Measurements from ENCODE around the gene HMGB4.

Gene HMGB4

DNA sequence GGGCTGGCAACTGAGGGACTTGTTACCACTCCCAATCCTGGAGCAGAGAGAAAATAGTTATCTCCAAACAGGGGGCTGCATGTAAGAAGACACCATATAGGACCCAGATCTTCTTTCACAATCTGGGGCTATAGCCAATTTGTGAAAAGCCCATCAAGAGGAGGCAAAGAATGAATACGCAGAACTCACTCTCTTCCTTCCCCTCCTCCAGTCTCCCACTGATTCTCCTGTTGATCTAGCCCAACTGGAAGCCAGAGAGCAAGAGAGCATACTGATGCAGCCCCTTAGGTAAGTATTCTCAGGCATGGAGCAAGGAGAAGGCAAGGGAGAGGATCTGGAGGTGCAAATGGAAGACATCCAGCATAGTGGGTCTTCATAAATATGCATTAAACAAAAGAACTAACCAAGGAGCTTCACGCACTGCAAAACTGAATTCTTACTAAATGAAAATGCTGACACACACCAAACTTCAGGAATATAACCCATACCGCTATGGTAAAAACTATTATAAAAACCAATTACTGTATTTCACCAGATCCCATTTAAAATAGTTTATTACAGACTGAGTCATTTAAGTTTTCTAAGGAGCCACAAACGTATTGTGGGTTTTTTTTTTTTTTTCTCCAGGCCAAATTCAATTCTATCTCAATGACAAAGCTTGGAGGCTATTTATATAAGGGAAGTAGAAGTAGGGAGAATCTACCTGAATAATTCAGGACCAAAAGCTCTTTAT is 15.5 kb upstream of the HMGB4 start:
- TF ChIP-seq NFRKB (IDR thresholded peaks at IDR 0.05), result no peak
- TF ChIP-seq ELF4 (IDR thresholded peaks at IDR 0.05), result no peak
- TF ChIP-seq LEF1 (IDR thresholded peaks at IDR 0.05; ENCODE audit: borderline replicate concordance), result no peak
- TF ChIP-seq, protein P1, sequence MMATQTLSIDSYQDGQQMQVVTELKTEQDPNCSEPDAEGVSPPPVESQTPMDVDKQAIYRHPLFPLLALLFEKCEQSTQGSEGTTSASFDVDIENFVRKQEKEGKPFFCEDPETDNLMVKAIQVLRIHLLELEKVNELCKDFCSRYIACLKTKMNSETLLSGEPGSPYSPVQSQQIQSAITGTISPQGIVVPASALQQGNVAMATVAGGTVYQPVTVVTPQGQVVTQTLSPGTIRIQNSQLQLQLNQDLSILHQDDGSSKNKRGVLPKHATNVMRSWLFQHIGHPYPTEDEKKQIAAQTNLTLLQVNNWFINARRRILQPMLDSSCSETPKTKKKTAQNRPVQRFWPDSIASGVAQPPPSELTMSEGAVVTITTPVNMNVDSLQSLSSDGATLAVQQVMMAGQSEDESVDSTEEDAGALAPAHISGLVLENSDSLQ (IDR thresholded peaks at IDR 0.05), result no peak
- ChIA-PET CTCF (no interaction called here), POLR2A (no interaction called here)
- DNase-seq (ENCODE audit: extremely low spot score), result no peak

DNA sequence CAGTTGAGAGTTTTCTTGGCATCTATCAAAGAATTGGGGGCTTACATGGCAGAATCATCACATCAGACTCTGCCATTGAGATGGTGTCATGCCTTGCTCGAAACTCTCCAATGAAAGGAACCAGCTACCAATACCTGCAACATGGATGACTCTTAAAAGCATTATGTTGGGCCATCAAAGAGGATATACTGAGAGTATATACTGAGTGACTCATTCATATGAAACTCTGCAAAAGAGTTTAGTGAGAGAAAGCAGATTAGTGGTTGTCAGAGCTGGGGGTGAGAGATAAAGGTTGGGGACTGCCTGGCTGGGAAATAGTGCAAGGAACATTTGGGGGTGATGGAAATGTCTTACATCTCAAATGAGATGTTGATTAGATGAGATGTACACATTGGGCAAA is 14.7 kb upstream of the HMGB4 start:
- TF ChIP-seq HDGF (IDR thresholded peaks at IDR 0.05; ENCODE audit: borderline replicate concordance), result no peak
- no peak for TF ChIP-seq FOXK2 (IDR thresholded peaks at IDR 0.05)
- ChIA-PET POLR2A (no interaction called here), CTCF (no interaction called here)
- DNase-seq (ENCODE audit: extremely low spot score), result no peak

DNA sequence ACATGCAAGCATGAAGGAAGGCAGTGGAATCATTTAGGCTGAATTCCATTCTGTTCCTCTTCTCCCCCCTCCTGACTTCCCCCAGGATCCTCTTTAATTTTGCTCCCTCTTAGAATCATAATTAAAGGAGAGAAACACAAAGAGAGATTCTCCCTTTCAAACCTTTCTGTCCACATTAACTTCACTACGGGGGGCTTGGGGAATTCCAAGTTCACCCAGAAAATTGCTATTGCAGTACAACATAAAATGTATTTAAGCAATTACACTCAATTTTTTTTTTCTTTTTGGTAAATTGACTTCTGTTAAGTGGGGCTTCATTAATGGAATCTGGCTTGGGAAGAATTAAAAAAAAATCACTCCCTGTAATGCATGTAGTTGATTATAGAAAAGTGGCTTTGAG is 13.4 kb upstream of the HMGB4 start:
- ChIA-PET POLR2A (no interaction called here), CTCF (no interaction called here)
- DNase-seq (ENCODE audit: extremely low spot score), result no peak
- no peak for TF ChIP-seq FOXK2 (IDR thresholded peaks at IDR 0.05)

DNA sequence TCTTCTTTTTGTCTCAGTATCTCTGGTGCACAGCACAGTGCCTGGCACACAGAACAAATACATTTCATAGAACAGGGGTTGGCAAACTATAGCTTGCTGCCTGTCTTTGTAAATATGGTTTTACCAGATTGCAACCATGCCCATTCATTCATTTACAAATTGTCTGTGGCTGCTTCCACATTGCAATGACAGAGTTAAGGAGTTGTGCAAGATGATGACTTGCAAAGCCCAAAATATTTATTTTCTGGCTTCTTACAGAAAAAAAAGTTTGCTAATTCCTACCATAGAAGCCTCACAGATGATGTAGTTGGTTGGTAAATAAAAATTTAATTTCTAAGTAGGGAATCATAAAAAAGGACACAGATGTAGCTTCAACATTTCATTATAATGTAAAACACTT is 11.2 kb upstream of the HMGB4 start:
- ChIA-PET POLR2A (no interaction called here), CTCF (no interaction called here)
- DNase-seq (ENCODE audit: extremely low spot score), result no peak
- TF ChIP-seq TARDBP (IDR thresholded peaks at IDR 0.05) (no peak), SUZ12 (IDR thresholded peaks at IDR 0.05) (no peak), FOXM1 (IDR thresholded peaks at IDR 0.05; ENCODE audit: borderline replicate concordance) (no peak), LEF1 (IDR thresholded peaks at IDR 0.05; ENCODE audit: borderline replicate concordance) (no peak), NFRKB (IDR thresholded peaks at IDR 0.05) (no peak), FOXA1 (IDR thresholded peaks at IDR 0.05) (no peak), ZNF384 (IDR thresholded peaks at IDR 0.05) (no peak), ARNT (IDR thresholded peaks at IDR 0.05) (no peak), ELF4 (IDR thresholded peaks at IDR 0.05) (no peak), FOXK2 (IDR thresholded peaks at IDR 0.05) (no peak), SP1 (IDR thresholded peaks at IDR 0.05) (no peak), CTBP1 (IDR thresholded peaks at IDR 0.05; ENCODE audit: borderline replicate concordance) (no peak), HDGF (IDR thresholded peaks at IDR 0.05; ENCODE audit: borderline replicate concordance) (no peak)
- TF ChIP-seq, protein P1 (IDR thresholded peaks at IDR 0.05), result no peak

DNA sequence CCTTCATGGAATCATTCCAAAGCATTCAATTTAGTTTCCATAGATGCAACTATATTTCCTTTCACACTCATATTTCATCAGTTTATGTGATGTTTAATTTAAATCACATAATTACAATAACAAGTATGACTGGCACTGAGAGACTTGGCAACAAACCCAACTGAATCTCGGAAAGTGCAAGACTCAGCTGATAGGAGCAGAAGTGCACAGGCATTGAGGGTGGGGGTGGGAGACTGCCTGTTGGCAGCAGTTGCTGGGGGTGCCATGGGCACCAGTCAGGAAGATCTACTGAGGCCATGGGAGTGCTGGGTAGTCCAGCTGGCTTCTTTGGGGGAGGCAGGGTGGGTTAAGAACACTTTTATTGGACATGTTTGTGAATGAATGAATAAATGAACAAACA is 10.4 kb upstream of the HMGB4 start:
- TF ChIP-seq L3MBTL2 (conservative IDR thresholded peaks at IDR 0.05), result no peak
- no peak for TF ChIP-seq FOXA1 (IDR thresholded peaks at IDR 0.05)
- TF ChIP-seq TARDBP (IDR thresholded peaks at IDR 0.05), result no peak
- no peak for TF ChIP-seq CTBP1 (IDR thresholded peaks at IDR 0.05; ENCODE audit: borderline replicate concordance)
- TF ChIP-seq ELF4 (IDR thresholded peaks at IDR 0.05), result no peak
- TF ChIP-seq ARNT (IDR thresholded peaks at IDR 0.05), result no peak
- TF ChIP-seq SP1 (IDR thresholded peaks at IDR 0.05), result no peak
- no peak for TF ChIP-seq SUZ12 (IDR thresholded peaks at IDR 0.05)
- TF ChIP-seq FOXM1 (IDR thresholded peaks at IDR 0.05; ENCODE audit: borderline replicate concordance), result no peak
- TF ChIP-seq HDGF (IDR thresholded peaks at IDR 0.05; ENCODE audit: borderline replicate concordance), result no peak
- no peak for TF ChIP-seq LEF1 (IDR thresholded peaks at IDR 0.05; ENCODE audit: borderline replicate concordance)
- no peak for TF ChIP-seq ZNF384 (IDR thresholded peaks at IDR 0.05)
- no peak for TF ChIP-seq BHLHE40 (IDR thresholded peaks at IDR 0.05; ENCODE audit: borderline replicate concordance)
- TF ChIP-seq, protein P1 (IDR thresholded peaks at IDR 0.05), result no peak
- ChIA-PET POLR2A (no interaction called here), CTCF (no interaction called here)
- DNase-seq (ENCODE audit: extremely low spot score), result no peak

DNA sequence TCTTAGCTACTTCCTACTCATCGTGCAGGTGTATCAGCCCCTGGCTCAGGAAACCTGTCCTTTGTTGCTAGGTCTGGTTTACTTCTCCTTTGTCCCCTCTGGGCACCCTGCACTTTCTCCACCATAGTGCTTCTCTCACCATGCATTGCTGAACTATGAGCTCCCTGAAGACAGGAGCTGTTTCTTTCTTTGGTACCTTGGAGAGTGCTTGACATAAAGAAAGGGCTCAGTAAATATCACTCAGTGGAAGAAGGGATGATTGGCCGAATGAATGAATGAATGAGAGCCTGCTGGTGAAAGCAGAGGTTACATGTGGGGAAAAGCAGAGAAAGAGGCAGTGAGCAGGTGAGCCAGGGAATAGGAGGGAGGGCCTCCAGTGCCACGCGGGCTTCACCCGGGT is 9.8 kb upstream of the HMGB4 start:
- TF ChIP-seq LEF1 (IDR thresholded peaks at IDR 0.05; ENCODE audit: borderline replicate concordance), result no peak
- TF ChIP-seq CTBP1 (IDR thresholded peaks at IDR 0.05; ENCODE audit: borderline replicate concordance), result no peak
- TF ChIP-seq L3MBTL2 (conservative IDR thresholded peaks at IDR 0.05), result no peak
- TF ChIP-seq ZNF384 (IDR thresholded peaks at IDR 0.05), result no peak
- no peak for TF ChIP-seq ELF4 (IDR thresholded peaks at IDR 0.05)
- TF ChIP-seq SUZ12 (IDR thresholded peaks at IDR 0.05), result no peak
- TF ChIP-seq, protein P1 (IDR thresholded peaks at IDR 0.05), result no peak
- no peak for TF ChIP-seq FOXK2 (IDR thresholded peaks at IDR 0.05)
- TF ChIP-seq FOXA1 (IDR thresholded peaks at IDR 0.05), result no peak
- no peak for DNase-seq (ENCODE audit: extremely low spot score)
- ChIA-PET CTCF (no interaction called here), POLR2A (no interaction called here)

DNA sequence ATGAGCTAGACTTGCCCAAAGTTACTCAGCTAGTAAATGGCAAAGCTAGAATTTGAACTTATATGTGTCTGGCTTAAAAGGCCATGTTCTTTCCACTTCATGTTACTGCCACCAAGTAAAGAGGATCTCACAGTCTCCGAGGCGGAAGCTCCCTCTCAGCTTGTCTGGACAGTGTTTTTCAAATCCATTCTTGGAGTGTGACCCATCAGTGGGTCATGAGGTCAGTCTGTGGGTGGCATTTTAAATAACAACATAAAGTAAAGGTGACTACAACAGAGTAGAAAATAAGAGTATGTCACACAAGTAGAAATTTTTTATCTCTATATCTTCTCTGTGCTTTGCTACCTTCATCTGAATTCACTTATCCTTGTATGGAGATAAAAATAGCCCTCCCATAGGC is 3.2 kb upstream of the HMGB4 start:
- ChIA-PET POLR2A (no interaction called here), CTCF (no interaction called here)
- DNase-seq (ENCODE audit: extremely low spot score), result no peak
- no peak for TF ChIP-seq SUZ12 (IDR thresholded peaks at IDR 0.05)
- no peak for TF ChIP-seq LEF1 (IDR thresholded peaks at IDR 0.05; ENCODE audit: borderline replicate concordance)
- no peak for TF ChIP-seq HDGF (IDR thresholded peaks at IDR 0.05; ENCODE audit: borderline replicate concordance)
- TF ChIP-seq ARNT (IDR thresholded peaks at IDR 0.05), result no peak
- TF ChIP-seq FOXA1 (IDR thresholded peaks at IDR 0.05), result no peak
- TF ChIP-seq FOXK2 (IDR thresholded peaks at IDR 0.05), result no peak
- no peak for TF ChIP-seq TARDBP (IDR thresholded peaks at IDR 0.05)
- TF ChIP-seq NFRKB (IDR thresholded peaks at IDR 0.05), result no peak

All from HEK293T (cell line).